HG03571 (cell line): ENCODE data around the gene KCNJ12.
"Not testable (repeated sequence)": the region's sequence is repeated elsewhere in the genome, so short reads cannot be mapped to it uniquely, and the experiment has no call there.

Experiments
- ATAC-seq: cut with Tn5 transposase; IDR thresholded peaks from one replicate; pipeline ENCODE4 v1.9.1; 2021; ENCODE audit not compliant: unreplicated experiment

The KCNJ12 gene

GRCh38 chr17:21404956-21405731, 29.0 kb downstream of the KCNJ12 start:
- ATAC-seq = not testable (repeated sequence)

DNA sequence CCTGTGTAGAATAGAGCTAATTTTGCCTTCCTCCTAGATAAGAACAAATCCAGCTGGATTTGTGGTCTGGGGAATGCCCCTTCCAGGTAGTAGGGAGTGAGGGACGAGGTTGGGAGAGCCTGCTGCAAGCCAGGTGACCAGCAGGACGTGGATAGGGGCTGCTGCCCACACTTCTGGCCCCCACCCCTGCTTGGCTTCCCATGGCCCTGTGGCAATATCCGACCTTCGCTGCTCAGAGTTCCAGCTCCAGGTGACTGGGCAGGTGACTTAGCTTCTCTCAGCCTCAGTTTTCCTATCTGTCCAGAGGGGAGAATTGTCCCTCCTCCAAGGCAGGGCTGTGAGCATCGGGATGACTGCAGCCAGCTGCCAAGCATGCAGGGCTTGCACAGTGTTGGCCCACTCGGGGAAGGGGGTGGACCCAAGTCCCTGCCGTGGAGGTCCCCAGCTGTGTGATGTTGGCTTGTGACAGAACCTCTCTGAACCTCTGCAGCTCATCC, 29.8 kb downstream of the KCNJ12 start:
- not testable (repeated sequence) for ATAC-seq

GRCh38 chr17:21406616-21407404, 30.7 kb downstream of the KCNJ12 start:
- ATAC-seq = not testable (repeated sequence)

GRCh38 chr17:21407752-21408151, 31.6 kb downstream of the KCNJ12 start:
- not testable (repeated sequence) for ATAC-seq

- ATAC-seq = not testable (repeated sequence)
Observed at GRCh38 chr17:21408224-21408623, 32.1 kb downstream of the KCNJ12 start.

- ATAC-seq = not testable (repeated sequence)
Observed at GRCh38 chr17:21408766-21409300, 32.7 kb downstream of the KCNJ12 start.

GRCh38 chr17:21409388-21409787, 33.2 kb downstream of the KCNJ12 start:
- ATAC-seq = not testable (repeated sequence)

GRCh38 chr17:21409971-21410370, 33.8 kb downstream of the KCNJ12 start:
- ATAC-seq = not testable (repeated sequence)

DNA sequence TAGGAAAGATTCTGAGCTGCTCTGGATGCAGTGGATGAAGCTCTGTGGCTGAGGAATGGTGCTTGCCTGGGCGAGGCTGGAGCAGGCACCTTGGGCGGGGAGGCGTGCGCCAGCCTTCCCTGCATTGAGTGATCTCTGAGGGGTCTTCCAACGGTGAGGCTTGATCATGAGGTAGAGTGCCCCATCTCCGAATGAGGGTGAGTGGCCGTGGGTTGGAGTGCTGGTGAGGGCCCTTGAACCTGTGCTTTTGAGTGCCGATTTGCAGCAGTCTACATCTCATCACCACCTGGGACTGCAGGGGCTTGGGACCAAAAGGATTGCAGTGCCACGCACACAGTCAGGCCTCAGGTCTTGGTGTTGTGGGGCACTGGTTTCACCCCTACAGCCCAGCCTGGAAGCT, 34.2 kb downstream of the KCNJ12 start:
- ATAC-seq = not testable (repeated sequence)

DNA sequence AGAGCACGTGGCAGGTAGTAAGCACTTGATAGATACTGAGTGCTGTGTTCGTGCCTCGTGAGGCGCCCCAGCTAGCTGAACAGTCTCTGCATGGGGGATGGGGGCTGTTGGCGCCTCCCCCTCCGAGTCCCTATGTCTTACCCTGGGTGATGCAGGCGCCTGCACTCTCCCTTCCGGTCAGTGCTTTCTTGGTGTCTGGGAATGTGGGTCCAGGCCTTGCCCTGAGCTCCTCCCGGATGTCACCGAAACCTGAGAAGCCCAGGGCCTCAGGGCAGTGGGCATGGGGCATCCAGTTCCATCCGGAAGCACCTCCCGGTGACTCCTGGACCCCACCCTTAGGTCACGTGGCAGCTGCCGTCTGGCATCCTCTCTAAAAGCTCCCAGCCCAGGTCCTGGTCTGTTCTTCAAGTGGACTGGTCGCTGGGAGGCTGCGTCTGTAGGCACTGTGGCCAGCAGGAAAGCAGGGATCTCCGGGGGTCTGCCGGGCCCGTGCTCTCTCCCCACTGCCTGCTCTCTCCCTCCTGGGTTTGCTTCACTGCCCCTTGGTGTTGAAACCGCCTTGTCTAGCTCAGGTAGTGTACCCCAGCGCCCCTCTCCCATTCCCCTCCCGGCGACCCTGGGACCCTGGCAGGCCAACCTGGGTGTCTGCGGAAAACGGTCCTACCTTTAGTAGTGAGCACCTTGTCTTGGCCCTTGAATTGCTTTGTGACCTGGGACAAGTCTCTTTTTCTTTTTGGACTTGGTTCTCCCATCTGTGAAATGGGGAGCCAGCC, 34.9 kb downstream of the KCNJ12 start:
- ATAC-seq = not testable (repeated sequence)

GRCh38 chr17:21411679-21412205, 35.6 kb downstream of the KCNJ12 start:
- not testable (repeated sequence) for ATAC-seq

DNA sequence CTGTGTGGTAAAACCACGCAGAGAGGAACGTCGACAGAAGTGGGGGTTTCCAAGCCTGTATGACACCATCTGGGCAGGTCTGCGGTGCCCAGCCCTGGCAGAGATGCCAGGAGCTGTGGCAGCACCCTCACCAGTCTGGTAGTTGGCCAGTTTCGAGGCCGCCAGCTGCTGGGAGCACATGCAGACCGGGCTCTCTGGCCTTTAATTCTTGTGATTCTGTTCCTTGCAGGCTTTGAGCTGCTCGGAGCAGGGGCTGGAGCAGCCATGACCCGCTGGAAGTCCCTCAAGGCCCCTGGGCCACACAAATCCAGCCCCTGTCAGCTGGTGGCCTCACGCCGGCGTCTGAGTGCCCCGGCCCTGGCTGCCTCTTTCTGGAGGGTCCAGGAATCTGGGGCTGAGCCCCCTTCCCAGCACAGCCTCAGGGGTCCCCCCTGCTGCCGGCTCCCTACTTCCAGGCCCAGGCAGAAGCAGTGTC, 36.1 kb downstream of the KCNJ12 start:
- ATAC-seq = not testable (repeated sequence)

DNA sequence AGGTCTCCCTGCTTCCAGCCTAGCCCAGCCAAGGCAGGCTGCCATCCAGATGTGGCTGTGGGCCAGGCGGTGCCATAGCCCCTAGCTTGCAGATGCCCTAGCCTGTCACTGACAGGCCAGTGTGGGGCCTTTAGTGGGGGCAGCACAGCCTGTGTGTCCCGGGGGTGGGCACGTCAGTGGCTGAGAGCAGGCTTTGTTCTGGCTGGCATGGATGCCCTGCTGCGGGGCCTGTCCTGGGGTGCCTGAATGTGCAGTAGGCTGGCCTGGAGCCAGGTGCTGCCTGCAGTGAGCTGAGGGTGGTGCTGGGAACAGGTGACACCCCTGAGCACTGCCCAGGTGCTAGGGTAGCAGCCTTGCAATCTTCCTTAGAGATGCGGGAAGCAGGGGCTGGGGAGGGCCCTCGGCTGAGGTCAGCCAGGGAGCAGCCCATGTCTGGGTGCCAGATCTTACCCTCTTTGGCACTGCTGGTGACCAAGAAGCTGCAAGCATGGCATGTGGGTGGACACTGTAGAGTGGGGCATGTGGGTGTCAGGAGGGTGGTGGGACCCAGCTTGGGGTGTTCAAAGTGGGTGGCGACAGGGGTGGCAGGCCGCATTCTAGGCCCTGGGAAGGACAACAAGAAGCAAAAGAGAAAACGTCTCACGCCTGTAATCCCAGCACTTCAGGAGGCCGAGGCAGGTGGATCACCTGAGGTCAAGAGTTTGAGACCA, 37.6 kb downstream of the KCNJ12 start:
- ATAC-seq = not testable (repeated sequence)

GRCh38 chr17:21414616-21415015, 38.5 kb downstream of the KCNJ12 start:
- not testable (repeated sequence) for ATAC-seq

GRCh38 chr17:21415166-21415990, 39.2 kb downstream of the KCNJ12 start:
- ATAC-seq = not testable (repeated sequence)

GRCh38 chr17:21416471-21416981, 40.4 kb downstream of the KCNJ12 start:
- ATAC-seq = not testable (repeated sequence)

- not testable (repeated sequence) for ATAC-seq
Observed at GRCh38 chr17:21417349-21417748, 41.2 kb downstream of the KCNJ12 start.

GRCh38 chr17:21417921-21418320, 41.8 kb downstream of the KCNJ12 start:
- no peak for ATAC-seq
